Body of pancreas (tissue), 4 donors: Measurements from ENCODE around the gene TPRX1.

Experiments used
- CTCF ChIP-seq, 7 experiments: fragments of 450-650 bp in 4 of 7; fragments of 200-600 bp in 3 of 7; sonication (generic) in 3 of 7; IDR thresholded peaks; one replicate each; pipeline ENCODE4 v1.5.1; 2016 to 2019; ENCODE audit warnings: antibody characterized with exemption in 7 of 7
- POLR2A ChIP-seq, 3 donors: fragments of 450-650 bp; IDR thresholded peaks; one replicate each; pipeline ENCODE4 v1.6.1; 2016; ENCODE audit warnings: antibody characterized with exemption in 3 of 3, mild to moderate bottlenecking in 2 of 3

- TF ChIP-seq CTCF (IDR thresholded peaks at IDR 0.05), result no peak
- TF ChIP-seq POLR2A (IDR thresholded peaks at IDR 0.05), result no peak
Measured at GRCh38 chr19:47757617-47758442, 46.5 kb downstream of the TPRX1 start.
